Suppressor macrophage treated with lipopolysaccharide for 1 hour (primary cell): ENCODE data around the gene ST6GALNAC4.
"Not testable (repeated sequence)": the region's sequence is repeated elsewhere in the genome, so short reads cannot be mapped to it uniquely, and the experiment has no call there.

Experiments
- DNase-seq, 3 donors: peaks; one replicate each; pipeline ENCODE4 v3.0.0-alpha.2; 2020 to 2022

Gene ST6GALNAC4

DNA sequence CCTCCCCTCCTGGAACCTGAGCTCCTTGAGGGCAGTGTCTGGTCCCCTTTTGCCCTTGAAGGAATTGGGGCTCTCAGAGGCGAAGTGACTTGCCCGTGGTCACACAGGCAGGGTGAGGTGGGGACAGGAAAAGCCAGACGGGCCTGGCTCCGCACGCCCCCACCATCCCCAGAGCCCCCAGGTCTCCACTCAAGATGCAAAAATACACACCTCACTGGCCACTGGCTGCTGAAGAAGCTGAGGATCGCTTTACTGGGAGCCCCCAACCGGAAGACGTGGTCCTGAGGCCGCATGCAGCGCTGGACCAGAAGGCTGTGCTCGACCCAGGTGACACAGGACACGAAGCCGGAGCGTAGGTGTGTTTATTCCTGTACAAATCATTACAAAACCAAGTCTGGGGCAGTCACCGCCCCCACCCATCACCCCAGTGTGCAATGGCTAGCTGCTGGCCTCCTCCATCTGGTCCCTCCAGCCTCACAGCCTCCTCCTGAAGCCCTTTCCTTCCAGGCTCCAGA is 31.8 kb downstream of the ST6GALNAC4 start:
- DNase-seq: no peak

DNA sequence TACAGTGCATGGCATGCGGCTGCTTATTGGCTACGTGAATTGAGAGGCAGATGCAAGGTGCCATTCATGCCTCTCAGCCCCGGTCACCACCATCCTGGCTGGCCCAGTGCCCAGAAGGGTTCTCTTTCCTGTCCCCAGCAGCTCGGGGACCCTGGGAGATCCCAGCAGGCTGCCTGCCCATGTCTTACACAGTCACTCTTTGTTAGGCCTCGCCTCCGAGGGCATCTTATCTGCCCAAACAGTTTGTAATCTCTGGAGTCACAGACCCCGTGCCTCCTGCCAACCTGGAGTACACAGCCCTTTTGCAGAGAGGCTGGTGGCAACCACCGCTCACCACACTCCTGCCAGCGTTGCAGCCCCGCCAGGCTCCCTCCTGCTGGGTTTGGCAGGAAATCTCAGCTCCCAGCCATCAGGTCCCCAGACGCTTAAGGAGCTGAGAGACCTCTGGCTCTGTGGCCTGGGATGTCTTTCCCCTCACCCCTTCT is 32.4 kb downstream of the ST6GALNAC4 start:
- no peak for DNase-seq

DNA sequence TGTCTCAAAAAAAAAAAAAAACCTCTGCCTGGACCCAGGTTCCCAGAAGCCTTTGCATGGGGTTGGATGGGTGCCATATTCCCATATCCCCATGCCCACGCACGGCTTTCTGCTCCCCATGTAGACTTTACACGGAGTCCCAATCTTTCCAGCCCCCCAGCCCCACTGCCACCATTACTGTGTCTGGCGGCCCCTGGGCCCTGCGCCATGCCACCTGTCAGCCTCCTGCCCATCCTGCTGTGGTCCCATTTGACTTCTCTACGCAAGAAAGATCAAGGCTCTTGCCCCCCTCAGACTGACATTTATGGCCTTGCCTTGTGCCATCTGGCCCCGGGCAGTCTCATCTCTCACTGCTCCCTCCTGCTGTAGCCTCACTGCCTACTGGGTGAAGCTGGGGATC is 32.9 kb downstream of the ST6GALNAC4 start:
- no peak for DNase-seq

DNA sequence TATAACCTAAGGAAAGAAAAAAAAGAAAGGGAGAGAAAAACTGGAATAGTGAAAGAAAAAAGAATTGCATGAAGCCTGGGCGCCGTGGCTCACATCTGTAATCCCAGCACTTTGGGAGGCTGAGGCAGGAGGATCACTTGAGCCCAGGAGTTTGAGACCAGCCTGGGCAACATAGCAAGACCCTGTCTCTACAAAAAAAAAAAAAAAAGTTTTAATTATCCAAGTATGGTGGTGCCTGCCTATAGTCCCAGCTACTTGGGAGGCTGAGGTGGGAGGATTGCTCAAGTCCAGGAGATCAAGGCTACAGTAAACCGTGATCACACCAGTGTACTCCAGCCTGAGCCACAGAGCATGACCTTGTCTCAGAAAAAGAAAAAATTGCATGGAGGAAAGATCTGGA is 35.1 kb downstream of the ST6GALNAC4 start:
- DNase-seq: not testable (repeated sequence)

DNA sequence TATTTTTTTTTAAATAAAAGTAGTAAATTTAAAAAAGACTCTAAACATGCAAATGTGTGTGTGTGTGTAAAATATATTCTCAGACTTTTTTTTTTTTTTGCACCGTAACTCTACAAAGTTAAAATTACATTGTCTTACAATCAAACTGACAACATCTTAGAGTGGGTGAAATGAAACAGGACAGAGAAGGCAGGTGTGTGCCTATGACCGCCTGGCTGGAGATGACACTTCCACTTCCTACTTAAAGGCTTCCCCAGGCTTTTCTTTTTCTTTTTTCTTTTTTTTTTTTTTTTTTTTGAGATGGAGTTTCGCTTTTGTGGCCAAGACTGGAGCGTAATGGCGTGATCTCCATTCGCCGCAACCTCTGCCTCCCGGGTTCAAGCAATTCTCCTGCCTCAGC is 36.7 kb downstream of the ST6GALNAC4 start:
- DNase-seq: no peak

DNA sequence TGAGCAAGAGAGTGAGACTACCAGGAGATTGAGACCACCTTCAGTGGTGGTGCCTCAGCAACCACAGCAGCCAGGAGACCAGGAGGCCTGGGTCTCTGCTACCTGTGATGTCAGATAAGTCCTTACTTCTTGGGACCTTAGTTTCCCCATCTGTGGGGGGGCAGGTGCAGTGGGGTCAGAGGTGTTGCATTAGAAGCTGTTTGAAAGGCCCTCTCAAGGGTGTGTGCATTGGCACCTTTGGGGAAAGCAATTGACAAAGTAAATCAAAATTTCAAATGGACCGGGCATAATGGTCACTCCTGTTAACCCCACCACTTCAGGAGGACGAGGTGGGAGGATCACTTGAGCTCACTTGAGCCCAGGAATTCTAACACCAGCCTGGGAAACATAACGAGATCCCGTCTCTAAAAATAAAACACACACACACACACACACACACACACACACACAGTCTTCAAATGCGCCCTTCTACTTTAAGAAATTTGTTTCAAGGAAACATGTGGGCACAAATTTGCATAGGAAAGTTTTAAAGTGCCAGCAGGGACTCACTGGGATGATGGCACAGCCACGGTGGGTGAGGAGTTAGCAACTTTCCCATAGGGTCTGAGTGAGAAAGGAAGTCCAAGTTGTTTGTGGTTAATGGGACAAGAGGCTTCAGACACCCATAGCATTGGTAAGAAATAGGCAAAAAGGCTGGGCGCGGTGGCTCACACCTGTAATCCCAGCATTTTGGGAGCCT is 38.0 kb downstream of the ST6GALNAC4 start:
- peak; percentile 58 to 78 (median 66) for DNase-seq

DNA sequence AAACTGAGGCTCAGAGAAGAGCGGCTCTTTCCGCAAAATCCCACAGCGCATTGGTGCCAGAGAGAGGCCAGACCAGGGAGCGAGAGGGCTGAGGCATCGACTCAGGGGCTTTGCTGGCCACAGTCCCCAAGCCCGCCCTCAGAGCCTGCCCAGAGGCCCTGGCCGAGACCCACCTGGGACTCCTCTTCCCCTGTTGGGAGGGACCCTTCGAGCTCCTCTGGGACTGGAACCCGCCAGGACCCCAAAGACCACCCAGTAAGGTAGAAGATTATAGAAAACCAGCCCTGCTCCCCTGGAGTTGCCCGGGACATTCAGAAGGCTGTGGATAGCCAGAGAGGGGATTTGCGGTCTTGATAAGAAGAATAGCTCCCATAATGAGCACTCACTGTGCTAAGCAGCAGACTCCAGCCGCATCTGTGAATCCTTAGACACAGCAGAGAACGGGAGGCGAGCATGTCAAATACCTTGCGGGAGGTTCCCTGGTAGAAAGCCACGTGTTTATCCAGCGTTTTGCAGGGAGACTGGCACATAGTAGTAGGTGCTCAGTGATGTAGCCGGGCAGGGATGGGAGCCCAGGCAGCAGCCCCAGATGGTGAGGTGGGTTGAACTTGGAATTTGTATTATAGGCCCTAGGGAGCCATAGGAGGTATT is 38.7 kb downstream of the ST6GALNAC4 start:
- DNase-seq: no peak

DNA sequence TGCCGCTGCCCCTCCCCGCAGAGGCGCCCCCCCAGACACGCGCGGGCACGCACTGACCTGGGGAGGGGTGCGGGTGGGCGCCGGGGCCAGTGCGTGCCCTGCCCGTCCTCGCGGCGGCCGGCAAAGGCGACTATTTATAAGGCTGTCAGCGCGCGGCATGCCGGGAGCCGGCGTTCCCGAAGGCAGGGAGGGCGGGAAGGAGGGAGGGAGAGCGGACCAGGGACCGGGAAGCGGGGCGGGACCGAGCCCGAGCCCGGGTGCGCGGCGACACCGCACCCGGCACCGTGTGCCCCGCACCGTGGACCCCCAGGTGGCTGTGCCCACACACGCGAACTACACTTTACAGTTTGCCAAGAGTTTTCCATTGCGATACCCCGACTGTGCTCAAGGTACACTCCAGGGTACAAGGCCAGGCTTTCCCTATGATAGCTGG is 39.3 kb downstream of the ST6GALNAC4 start, which contains the start of gene AK1:
TSS of gene AK1 (minus strand) at position 110 of the 433 bp plus-strand sequence. CDS start 3,058 bp downstream, outside the sequence.
- DNase-seq: peak in 2 of 3 donors; percentile 50 to 63

DNA sequence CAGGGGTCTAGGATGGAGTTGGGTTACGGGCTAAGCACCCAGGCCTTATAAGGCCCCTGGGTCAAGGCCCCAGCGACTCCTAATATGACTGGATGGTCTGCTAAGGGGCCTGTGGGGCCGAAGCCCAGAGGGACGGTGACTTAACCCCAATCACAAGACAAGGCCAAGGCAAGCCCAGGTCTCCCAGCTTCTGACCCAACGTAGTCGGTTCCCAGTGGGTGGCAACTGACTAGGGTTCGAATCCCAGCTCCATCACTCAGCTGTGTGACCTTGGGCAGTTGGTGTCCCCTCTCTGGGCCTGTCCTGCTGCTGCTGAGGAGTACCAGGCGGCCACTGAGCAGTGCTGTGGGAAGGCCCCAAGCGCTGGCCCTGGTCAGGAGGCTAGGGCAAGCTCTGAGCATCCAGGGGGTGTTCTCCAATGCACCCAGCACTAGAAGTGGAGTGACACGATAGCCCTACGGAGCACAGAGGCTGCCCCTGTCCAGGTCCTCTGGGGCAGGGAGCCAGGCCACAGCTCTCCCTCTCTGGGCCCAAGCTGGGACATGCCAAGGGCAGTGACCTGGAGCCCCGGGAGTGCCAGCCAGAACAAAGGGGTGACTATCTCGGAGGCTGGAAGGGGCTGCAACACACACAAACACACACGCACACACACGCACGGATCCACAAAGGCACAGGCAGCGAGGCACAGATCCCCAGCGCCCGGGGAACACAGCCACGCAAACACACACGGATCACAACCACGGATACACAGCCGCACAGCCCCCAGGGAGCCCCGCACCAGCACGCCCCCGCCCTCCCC is 39.9 kb downstream of the ST6GALNAC4 start:
- no peak for DNase-seq

DNA sequence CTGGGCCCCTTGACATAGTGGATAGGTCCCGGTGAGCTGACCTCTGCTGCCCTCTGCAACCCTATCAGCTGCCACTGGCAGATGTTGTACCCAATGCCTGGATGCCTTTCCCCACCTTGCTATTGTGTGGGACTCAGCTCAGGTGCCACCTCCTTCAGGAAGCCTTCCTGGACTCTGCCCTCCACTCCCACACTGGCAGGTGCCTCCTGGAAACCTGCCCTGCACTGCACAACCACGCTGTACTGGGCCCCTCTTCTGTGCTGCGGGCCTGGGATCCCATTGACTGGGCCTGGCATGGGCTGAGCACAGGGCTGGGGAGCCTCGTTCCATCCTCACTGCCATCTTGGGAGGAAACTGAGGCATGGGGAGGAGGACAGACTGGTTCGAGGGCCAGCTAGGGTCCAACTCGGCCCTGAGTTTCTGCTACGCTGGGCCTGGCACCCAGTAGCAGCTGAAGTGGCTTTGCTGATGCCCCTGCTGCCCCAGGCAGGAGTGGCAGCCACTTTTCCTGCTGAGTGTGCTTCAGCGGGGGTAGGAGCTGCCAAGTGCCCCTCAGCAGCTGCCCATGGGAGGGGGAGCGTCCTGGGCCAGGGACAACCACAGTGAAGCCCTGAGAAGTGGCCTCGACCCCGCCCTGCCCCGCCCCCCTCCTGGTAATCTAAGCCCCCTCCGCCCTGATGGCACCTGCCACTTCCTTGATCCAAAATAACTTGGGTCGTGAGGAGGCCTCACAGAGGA is 40.6 kb downstream of the ST6GALNAC4 start:
- DNase-seq: no peak

DNA sequence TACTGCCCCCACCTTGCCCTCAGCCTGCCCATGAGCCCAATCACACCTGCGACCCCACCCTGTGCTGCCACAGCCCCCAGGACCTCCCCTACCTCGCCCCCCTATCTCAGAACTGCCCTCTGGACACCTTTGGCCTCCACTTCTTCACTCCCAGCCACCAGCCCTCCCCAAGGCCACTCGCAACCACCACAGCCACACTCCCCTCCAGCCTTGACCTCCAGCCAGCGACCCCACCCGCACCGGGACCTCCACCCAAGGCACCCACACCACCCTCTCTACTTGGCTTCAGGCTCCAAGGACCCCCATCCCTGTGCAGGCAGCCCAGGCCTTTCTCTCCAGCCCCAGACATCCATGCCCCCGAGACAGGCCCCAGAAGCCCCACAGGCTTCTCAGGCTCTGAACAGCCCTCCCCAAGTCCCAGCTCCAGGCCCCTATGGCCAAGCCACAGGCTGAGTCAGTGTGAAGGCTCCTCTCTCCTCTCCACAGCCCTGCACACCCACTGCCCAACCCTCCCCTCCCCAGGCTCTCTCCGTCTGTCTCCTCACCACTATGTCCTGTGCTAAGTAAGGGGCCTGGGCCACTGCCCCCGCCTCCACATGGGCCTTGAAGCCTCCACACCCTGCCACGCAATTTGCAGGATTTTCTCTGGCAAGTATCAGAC is 41.4 kb downstream of the ST6GALNAC4 start:
- no peak for DNase-seq

DNA sequence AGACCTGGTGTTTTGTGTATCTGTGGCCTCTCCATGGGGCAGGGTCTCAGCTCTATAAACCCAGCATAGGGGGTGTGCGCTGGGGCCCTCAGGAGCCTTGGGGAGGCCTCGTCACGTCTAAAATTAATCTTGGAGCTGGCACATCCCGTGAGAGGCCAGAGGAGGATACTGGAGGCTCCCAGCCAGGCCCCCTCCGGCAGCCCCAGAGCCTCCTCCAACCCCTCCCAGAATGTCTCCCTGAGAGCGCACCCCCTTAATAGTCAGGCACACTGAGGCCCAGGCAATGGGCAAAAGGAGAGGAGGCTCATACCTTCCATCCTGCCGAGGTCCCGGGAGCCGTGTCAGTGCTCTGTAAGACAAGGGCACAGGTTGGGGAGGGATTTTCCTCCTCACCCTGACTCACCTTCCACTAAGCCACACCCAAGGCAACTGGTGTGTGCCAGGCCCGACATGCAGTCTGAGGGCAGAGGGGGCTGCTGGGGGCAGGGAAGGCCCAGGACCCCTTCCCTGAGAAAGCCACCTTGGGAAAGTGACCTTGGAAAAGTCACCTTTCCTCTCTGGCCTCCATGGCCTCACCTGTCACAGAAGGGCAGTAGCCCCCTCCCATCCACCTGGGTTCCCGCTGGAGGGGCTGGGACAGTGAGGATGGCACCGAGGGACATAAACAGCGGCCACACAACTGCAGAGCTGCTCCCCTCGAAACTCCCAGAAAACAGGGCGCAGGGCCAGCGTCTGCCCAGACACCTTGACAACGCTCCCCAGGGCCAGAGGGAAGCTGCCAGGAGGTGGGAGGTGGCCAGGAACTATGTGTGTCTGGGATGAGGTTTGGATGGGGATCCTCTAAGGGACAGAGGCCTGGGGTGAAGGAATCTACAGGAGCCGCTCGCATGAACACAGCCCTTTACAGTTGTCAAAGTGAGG is 42.3 kb downstream of the ST6GALNAC4 start:
- no peak for DNase-seq

DNA sequence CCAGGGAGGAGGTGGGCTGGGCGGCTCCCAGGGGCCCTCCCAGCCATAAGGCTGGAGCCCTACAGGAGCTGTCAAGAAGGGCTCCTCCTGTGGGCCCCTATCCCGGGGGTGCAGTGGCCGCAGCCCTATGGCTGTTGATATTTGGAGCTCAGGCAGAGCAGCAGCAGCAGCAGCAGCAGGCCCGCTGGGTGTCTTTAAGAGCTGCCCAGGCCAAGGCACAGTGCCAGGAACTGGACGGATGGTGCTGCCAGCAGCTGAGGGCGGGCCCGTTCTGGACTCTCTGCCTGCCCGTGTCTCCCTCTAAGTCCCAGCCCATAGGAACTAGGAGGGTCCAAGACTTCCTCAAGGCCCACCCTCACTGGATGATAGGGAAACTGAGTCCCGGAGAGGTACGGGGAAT is 43.0 kb downstream of the ST6GALNAC4 start:
- no peak for DNase-seq

DNA sequence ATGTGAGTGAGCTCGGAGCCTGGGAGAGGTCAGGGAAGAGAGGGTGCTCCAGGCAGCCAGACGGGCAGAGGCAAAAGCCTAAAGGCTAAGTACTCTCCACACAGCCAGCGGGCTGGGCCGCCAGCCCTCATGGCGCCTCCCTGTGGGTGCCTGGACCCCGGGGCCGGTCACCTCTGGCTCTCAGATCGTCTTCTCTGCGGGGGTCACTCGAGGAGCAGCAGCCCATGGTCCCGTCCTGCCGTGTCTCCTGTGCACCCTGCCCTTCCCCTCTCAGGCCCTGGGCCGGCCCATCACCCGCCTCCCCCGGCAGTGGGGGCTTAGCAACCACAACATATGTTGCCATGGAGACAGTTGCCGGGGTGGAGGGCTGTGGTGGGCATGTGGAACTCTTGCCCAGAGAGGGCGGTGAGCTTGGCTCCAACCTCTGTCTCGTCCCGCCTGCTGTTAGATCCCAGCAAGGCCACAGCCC is 43.6 kb downstream of the ST6GALNAC4 start:
- no peak for DNase-seq

DNA sequence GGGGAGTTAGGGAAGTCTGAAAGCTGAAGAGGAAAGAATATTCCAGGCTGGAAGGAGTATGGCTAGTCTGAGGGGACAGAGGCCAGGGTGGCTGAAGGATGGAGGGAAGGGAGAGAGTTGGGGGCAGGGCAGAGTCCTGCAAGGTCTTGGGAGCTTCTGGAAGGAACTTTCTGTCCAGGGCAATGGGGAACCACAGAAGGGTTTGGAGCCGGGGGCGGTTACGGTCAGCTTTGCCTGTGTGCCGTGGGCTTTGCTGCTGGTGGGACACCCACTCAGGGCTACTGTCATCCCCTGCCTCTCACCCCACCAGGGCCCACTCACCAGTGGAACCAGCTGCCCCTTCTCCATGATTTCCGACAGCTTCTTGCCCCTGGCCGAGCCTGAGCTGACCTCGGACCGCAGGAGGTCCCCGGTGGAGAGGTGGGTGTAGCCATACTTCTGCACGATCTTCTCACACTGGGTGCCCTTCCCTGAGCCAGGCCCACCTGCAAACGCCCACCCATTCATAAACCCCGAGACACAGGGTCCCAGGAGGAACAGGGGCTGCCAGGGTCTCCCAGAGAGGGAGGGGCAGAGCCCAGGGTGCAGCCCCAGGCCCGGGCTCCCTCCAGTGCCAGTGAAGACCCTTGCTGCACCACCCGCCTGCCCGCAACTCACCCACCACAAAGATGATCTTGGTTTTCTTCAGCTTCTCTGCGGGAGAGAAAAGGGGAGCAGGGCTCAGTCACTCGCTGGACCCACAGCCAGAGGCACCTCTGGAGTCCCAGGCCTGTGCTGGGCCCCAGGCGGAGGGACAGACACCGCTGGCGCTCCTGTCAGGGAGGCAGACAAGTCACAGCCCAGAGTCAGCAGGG is 44.2 kb downstream of the ST6GALNAC4 start:
- DNase-seq: peak; percentile 31

DNA sequence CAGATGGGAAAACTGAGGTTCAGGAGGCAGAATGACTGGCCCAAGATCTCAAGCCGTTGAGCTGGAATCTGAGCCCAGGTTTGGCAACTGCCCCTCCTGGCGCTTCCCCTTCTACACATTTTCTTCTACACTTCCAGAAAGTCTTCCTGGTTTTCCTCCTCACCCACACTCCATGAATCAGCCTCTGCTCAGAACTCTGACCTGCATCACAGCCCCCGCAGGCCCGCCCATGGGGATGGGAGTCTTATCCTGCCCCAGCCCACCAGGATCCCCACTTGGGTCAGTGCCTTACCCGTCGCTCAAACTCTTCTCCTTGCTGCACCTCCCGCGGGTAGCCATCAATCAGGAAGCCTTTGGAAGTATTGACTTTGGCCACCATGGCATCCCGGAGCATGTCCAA is 45.3 kb downstream of the ST6GALNAC4 start:
- peak in 1 of 3 donors; percentile 30 for DNase-seq

DNA sequence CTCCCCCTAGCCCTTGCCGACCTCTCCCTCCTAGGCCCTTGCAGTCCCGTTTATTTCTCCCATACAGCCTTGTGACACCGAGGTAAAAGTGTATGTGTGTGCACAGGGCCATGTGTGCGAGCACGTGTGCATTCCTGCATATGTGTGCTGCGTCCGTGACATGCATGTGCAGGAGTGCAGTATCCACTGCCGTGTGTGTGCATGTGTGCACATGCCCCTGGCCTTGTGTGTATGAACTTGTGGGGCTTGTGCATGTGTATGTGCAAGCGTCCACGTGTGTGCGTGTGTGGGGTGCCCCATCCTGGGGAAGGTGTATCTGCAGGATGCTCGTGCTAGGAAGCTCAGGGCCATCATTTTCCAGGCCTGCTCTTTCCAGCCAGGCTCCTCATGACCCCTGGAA is 46.0 kb downstream of the ST6GALNAC4 start:
- no peak for DNase-seq

DNA sequence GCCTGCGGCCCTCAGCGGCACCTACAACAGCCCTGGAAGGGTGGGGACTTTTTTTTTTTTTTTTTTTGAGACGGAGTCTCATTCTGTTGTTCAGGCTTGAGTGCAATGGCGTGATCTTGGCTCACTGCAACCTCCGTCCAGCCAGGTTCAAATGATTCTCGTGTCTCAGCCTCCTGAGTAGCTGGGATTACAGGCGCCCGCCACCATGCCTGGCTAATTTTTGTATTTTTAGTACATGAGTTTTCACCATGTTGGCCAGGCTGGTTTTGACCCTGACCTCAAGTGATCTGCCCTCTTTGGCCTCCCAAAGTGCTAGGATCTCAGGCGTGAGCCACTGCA is 46.7 kb downstream of the ST6GALNAC4 start:
- not testable (repeated sequence) for DNase-seq

DNA sequence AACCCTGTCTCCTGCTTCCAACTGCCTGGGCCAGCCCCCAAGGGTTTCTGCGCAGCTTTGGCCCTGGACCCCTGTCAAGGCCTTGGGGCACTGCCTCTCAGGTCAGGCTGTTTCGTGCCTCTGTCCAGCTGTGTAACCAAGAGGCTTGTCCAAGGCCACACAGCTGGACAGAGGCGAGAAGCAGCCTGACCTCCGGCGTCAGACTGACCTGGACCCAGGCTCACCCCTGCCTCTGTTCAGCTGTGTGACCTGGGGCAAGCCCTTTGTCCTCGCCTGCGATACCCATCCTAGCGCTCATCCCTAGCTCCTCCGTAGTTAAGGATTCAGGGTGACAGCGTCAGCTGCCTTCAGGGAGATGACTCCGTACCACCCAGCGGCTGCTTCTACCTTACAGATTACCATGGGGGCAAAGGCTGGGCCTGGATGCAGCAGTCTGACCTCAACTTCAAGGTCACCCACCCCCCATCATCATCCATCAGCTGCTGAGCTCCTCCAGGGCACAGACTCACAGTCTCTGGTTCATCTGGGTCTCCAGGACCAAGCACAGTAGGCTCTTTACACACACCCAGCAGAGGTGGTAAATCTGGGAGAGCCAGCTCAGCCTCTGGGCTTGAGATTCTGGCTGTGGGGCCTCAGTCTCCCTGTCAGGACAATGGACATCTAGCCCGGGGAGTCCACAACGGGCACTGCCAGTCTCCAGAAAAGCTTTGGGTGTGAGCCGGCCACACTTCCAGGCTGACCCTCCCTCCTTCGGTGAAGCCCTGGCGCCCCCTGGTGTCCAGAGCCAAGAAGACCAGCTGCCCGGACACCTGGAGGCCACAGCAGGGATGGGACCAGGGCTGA is 47.3 kb downstream of the ST6GALNAC4 start:
- peak; percentile 90 to 96 (median 96) for DNase-seq
